Vagina (tissue), 2 donors: Measurements from ENCODE around the gene RFPL4A.
"Not testable (repeated sequence)": the region's sequence is repeated elsewhere in the genome, so short reads cannot be mapped to it uniquely, and the experiment has no call there.

Source experiments
- POLR2A ChIP-seq, 2 donors: fragments of 450-650 bp; IDR thresholded peaks; one replicate each; pipeline ENCODE4 v1.6.1; 2017; ENCODE audit warnings: antibody characterized with exemption in 2 of 2, mild to moderate bottlenecking in 2 of 2, moderate library complexity in 2 of 2
- POLR2AphosphoS5 ChIP-seq, 2 donors: sonication (generic); formaldehyde crosslinking; IDR thresholded peaks; one replicate each; pipeline ENCODE4 v1.9.0; 2017; ENCODE audit warnings: antibody characterized with exemption in 2 of 2, mild to moderate bottlenecking in 2 of 2, low read depth in 1 of 2; ENCODE audit not compliant: insufficient read depth in 1 of 2
- TF ChIP-seq, protein P1 (sequence below), 3 experiments: fragments of 450-650 bp in 2 of 3; fragments of 200-600 bp in 1 of 3; sonication (generic) in 1 of 3; IDR thresholded peaks; one replicate each; pipeline ENCODE4 v1.5.1; 2017 to 2019; ENCODE audit warnings: antibody characterized with exemption in 3 of 3, mild to moderate bottlenecking in 2 of 3, moderate library complexity in 2 of 3

DNA sequence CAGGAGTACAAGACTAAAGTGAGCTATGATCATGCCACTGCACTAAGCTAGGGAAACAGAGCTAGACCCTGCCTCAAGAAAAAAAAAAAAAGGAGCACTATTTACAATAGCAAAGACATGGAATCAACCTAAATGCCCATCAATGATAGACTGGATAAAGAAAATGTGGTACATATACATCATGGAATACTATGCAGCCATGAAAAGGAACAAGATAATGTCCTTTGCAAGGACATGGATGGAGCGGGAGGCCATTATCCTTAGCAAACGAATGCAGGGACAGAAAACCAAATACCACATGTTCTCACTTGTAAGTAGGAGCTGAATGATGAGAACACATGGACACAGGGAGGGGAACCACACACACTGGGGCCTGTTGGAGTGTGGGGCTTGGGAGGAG is 28.5 kb upstream of the RFPL4A start:
- TF ChIP-seq, protein P1, sequence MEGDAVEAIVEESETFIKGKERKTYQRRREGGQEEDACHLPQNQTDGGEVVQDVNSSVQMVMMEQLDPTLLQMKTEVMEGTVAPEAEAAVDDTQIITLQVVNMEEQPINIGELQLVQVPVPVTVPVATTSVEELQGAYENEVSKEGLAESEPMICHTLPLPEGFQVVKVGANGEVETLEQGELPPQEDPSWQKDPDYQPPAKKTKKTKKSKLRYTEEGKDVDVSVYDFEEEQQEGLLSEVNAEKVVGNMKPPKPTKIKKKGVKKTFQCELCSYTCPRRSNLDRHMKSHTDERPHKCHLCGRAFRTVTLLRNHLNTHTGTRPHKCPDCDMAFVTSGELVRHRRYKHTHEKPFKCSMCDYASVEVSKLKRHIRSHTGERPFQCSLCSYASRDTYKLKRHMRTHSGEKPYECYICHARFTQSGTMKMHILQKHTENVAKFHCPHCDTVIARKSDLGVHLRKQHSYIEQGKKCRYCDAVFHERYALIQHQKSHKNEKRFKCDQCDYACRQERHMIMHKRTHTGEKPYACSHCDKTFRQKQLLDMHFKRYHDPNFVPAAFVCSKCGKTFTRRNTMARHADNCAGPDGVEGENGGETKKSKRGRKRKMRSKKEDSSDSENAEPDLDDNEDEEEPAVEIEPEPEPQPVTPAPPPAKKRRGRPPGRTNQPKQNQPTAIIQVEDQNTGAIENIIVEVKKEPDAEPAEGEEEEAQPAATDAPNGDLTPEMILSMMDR (IDR thresholded peaks at IDR 0.05) = not testable (repeated sequence)
- not testable (repeated sequence) for TF ChIP-seq POLR2AphosphoS5 (IDR thresholded peaks at IDR 0.05; ENCODE audit: insufficient read depth in 1 of 2, low read depth in 1 of 2); POLR2A (IDR thresholded peaks at IDR 0.05)
